ENCODE results near the gene LRP2. TPM values are rescaled to one million over a fixed set of nuclear protein-coding genes. Genes with fewer than 3 reads are reported as not detected.

Gene LRP2
- total RNA-seq, 1 experiment from 2014 or later: 0.59 TPM

DNA sequence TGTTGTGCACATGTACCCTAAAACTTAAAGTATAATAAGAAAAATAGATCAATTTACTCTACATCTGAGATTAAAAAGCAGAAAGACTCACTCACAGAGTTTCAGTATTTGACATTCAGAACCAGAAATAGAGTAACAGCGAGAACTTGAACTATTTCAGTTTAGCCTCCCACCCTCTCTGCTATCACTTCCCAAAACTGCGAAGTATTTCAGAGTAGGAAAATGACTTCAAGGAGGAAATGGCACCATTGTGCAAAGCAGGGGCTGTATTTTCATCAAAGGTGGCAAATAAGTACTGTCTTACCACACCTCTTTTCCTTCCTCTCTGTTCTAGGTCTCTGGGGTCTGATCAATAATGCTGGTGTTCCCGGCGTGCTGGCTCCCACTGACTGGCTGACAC is 279.3 kb downstream of the LRP2 start:
- H3K9me3 Mint-ChIP-seq: no peaks in the 10 kb centered on the region
- H3K27me3 Mint-ChIP-seq (ENCODE audit: low read depth): no peaks in the 10 kb centered on the region
- ATAC-seq (no peak), DNase-seq (ENCODE audit: low spot score) (no peak)
- POLR2A ChIA-PET: no interaction called here
- CTCF ChIA-PET: no interaction called here
- no peak overlapping the region for H3K4me3 Mint-ChIP-seq
- H3K4me1 Mint-ChIP-seq: no peaks in the 10 kb centered on the region
- H3K36me3 Mint-ChIP-seq: no peaks in the 10 kb centered on the region
- no peak overlapping the region for H3K27ac Mint-ChIP-seq
- TF ChIP-seq EMX1 (CRISPR knock-in tag; IDR thresholded peaks at IDR 0.05) (no peak), CREM (CRISPR knock-in tag; IDR thresholded peaks at IDR 0.05) (no peak), MXD4 (CRISPR knock-in tag; IDR thresholded peaks at IDR 0.05; ENCODE audit: borderline replicate concordance) (no peak), IRF2 (CRISPR knock-in tag; IDR thresholded peaks at IDR 0.05; ENCODE audit: borderline replicate concordance, low read depth) (no peak), ZBTB21 (CRISPR knock-in tag; IDR thresholded peaks at IDR 0.05; ENCODE audit: borderline replicate concordance) (no peak), ZNF263 (CRISPR knock-in tag; IDR thresholded peaks at IDR 0.05; ENCODE audit: low read depth) (no peak), RORB (CRISPR knock-in tag; IDR thresholded peaks at IDR 0.05) (no peak), ZNF219 (CRISPR knock-in tag; IDR thresholded peaks at IDR 0.05; ENCODE audit: borderline replicate concordance) (no peak), NR2C2 (CRISPR knock-in tag; IDR thresholded peaks at IDR 0.05) (no peak), FOXJ3 (CRISPR knock-in tag; IDR thresholded peaks at IDR 0.05; ENCODE audit: borderline replicate concordance) (no peak)
- TF ChIP-seq, protein P1, sequence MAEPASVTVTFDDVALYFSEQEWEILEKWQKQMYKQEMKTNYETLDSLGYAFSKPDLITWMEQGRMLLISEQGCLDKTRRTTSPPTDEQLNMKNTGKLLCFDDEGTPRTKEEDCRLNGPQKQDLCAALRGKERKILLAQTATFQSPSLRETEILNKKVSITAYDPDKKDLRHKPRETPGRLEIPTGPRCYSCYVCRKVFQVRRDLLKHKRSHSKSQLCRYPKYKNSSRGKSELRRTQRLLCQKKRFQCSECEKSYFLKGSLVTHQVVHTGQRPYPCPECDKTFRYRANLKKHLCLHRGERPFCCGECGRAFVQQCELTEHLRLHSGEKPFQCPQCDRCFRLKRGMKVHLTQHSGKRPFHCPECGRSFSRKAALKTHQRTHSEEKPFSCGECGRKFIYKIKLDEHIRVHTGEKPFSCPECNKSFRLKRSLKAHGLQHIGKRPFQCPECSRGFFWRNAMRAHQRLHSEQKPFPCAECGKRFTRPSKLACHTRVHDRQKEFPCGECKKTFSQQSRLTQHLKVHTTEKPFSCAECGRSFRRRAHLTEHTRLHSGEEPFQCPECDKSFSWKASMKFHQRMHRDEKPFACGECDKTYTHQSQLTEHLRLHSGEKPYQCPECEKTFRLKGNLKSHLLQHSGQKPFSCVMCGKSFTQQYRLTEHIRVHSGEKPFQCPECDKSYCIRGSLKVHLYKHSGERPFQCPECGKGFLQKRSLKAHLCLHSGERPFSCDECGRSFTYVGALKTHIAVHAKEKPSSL (CRISPR knock-in tag; conservative IDR thresholded peaks at IDR 0.05): no peak
- TF ChIP-seq, protein P2, sequence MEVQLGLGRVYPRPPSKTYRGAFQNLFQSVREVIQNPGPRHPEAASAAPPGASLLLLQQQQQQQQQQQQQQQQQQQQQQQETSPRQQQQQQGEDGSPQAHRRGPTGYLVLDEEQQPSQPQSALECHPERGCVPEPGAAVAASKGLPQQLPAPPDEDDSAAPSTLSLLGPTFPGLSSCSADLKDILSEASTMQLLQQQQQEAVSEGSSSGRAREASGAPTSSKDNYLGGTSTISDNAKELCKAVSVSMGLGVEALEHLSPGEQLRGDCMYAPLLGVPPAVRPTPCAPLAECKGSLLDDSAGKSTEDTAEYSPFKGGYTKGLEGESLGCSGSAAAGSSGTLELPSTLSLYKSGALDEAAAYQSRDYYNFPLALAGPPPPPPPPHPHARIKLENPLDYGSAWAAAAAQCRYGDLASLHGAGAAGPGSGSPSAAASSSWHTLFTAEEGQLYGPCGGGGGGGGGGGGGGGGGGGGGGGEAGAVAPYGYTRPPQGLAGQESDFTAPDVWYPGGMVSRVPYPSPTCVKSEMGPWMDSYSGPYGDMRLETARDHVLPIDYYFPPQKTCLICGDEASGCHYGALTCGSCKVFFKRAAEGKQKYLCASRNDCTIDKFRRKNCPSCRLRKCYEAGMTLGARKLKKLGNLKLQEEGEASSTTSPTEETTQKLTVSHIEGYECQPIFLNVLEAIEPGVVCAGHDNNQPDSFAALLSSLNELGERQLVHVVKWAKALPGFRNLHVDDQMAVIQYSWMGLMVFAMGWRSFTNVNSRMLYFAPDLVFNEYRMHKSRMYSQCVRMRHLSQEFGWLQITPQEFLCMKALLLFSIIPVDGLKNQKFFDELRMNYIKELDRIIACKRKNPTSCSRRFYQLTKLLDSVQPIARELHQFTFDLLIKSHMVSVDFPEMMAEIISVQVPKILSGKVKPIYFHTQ (CRISPR knock-in tag; IDR thresholded peaks at IDR 0.05): no peak
- TF ChIP-seq, protein P3, sequence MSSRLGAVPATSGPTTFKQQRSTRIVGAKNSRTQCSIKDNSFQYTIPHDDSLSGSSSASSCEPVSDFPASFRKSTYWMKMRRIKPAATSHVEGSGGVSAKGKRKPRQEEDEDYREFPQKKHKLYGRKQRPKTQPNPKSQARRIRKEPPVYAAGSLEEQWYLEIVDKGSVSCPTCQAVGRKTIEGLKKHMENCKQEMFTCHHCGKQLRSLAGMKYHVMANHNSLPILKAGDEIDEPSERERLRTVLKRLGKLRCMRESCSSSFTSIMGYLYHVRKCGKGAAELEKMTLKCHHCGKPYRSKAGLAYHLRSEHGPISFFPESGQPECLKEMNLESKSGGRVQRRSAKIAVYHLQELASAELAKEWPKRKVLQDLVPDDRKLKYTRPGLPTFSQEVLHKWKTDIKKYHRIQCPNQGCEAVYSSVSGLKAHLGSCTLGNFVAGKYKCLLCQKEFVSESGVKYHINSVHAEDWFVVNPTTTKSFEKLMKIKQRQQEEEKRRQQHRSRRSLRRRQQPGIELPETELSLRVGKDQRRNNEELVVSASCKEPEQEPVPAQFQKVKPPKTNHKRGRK (CRISPR knock-in tag; IDR thresholded peaks at IDR 0.05; ENCODE audit: borderline replicate concordance): no peak
- TF ChIP-seq, protein P4, sequence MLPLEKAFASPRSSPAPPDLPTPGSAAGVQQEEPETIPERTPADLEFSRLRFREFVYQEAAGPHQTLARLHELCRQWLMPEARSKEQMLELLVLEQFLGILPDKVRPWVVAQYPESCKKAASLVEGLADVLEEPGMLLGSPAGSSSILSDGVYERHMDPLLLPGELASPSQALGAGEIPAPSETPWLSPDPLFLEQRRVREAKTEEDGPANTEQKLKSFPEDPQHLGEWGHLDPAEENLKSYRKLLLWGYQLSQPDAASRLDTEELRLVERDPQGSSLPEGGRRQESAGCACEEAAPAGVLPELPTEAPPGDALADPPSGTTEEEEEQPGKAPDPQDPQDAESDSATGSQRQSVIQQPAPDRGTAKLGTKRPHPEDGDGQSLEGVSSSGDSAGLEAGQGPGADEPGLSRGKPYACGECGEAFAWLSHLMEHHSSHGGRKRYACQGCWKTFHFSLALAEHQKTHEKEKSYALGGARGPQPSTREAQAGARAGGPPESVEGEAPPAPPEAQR (CRISPR knock-in tag; IDR thresholded peaks at IDR 0.05): no peak
- TF ChIP-seq, protein P5, sequence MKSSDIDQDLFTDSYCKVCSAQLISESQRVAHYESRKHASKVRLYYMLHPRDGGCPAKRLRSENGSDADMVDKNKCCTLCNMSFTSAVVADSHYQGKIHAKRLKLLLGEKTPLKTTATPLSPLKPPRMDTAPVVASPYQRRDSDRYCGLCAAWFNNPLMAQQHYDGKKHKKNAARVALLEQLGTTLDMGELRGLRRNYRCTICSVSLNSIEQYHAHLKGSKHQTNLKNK (CRISPR knock-in tag; IDR thresholded peaks at IDR 0.05): no peak
- TF ChIP-seq, protein P6, sequence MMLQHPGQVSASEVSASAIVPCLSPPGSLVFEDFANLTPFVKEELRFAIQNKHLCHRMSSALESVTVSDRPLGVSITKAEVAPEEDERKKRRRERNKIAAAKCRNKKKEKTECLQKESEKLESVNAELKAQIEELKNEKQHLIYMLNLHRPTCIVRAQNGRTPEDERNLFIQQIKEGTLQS (CRISPR knock-in tag; conservative IDR thresholded peaks at IDR 0.05): no peak
- TF ChIP-seq, protein P7, sequence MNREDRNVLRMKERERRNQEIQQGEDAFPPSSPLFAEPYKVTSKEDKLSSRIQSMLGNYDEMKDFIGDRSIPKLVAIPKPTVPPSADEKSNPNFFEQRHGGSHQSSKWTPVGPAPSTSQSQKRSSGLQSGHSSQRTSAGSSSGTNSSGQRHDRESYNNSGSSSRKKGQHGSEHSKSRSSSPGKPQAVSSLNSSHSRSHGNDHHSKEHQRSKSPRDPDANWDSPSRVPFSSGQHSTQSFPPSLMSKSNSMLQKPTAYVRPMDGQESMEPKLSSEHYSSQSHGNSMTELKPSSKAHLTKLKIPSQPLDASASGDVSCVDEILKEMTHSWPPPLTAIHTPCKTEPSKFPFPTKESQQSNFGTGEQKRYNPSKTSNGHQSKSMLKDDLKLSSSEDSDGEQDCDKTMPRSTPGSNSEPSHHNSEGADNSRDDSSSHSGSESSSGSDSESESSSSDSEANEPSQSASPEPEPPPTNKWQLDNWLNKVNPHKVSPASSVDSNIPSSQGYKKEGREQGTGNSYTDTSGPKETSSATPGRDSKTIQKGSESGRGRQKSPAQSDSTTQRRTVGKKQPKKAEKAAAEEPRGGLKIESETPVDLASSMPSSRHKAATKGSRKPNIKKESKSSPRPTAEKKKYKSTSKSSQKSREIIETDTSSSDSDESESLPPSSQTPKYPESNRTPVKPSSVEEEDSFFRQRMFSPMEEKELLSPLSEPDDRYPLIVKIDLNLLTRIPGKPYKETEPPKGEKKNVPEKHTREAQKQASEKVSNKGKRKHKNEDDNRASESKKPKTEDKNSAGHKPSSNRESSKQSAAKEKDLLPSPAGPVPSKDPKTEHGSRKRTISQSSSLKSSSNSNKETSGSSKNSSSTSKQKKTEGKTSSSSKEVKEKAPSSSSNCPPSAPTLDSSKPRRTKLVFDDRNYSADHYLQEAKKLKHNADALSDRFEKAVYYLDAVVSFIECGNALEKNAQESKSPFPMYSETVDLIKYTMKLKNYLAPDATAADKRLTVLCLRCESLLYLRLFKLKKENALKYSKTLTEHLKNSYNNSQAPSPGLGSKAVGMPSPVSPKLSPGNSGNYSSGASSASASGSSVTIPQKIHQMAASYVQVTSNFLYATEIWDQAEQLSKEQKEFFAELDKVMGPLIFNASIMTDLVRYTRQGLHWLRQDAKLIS (CRISPR knock-in tag; IDR thresholded peaks at IDR 0.05; ENCODE audit: borderline replicate concordance): no peak
- TF ChIP-seq, protein P8, sequence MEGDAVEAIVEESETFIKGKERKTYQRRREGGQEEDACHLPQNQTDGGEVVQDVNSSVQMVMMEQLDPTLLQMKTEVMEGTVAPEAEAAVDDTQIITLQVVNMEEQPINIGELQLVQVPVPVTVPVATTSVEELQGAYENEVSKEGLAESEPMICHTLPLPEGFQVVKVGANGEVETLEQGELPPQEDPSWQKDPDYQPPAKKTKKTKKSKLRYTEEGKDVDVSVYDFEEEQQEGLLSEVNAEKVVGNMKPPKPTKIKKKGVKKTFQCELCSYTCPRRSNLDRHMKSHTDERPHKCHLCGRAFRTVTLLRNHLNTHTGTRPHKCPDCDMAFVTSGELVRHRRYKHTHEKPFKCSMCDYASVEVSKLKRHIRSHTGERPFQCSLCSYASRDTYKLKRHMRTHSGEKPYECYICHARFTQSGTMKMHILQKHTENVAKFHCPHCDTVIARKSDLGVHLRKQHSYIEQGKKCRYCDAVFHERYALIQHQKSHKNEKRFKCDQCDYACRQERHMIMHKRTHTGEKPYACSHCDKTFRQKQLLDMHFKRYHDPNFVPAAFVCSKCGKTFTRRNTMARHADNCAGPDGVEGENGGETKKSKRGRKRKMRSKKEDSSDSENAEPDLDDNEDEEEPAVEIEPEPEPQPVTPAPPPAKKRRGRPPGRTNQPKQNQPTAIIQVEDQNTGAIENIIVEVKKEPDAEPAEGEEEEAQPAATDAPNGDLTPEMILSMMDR (IDR thresholded peaks at IDR 0.05): no peak
- TF ChIP-seq, protein P9, sequence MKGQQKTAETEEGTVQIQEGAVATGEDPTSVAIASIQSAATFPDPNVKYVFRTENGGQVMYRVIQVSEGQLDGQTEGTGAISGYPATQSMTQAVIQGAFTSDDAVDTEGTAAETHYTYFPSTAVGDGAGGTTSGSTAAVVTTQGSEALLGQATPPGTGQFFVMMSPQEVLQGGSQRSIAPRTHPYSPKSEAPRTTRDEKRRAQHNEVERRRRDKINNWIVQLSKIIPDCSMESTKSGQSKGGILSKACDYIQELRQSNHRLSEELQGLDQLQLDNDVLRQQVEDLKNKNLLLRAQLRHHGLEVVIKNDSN (CRISPR knock-in tag; IDR thresholded peaks at IDR 0.05): no peak

Data from WTC11 (cell line).